A549 (cell line): ENCODE measurements around the gene BBLN. TPM values are rescaled to one million over a fixed set of nuclear protein-coding genes. Genes with fewer than 3 reads are reported as not detected.

Experiments used
- ATAC-seq, 2 experiments: fragments of 200-7000 bp in 1 of 2; fragments of >200 bp in 1 of 2; cut with Nextera tagmentation in 1 of 2; cut with Tn5 transposase in 1 of 2; 3 replicates each; pipeline versions ENCODE4 v1.8.0 to v1.9.1; 2018 to 2020; ENCODE audit warnings: mild to moderate bottlenecking in 1 of 2, moderate library complexity in 1 of 2
- CTCF ChIA-PET: fragments of 300-600 bp; sonication (Branson Sonifier 250); formaldehyde crosslinking; extraction: SDS; loops from one replicate; lab custom pipeline; 2021; ENCODE audit warnings: antibody characterized with exemption, inconsistent platforms; lab: Yijun Ruan, JAX
- POLR2A ChIA-PET: fragments of 350-600 bp; formaldehyde crosslinking; extraction: SDS; loops from one replicate; lab custom pipeline; 2021; ENCODE audit warnings: antibody characterized with exemption, inconsistent platforms; lab: Yijun Ruan, JAX
- DNase-seq, 2 experiments: peaks; one replicate each; pipeline versions ENCODE4 v3.0.0 to v3.0.0-alpha.2; 2011 to 2016; ENCODE audit warnings: low read depth in 1 of 2, low spot score in 1 of 2
- FAIRE-seq: peaks from 2 replicates; lab custom pipeline; 2011; peaks lifted over from hg19 to GRCh38; lab: Jason Lieb, UNC
- H3K27ac ChIP-seq, 2 experiments: fragments of >200 bp; sonication (Bioruptor Twin); formaldehyde crosslinking; 3 replicates each; pipeline ENCODE4 v1.5.1; 2016 to 2017
- H3K4me1 ChIP-seq: fragments of >200 bp; sonication (Bioruptor Twin); formaldehyde crosslinking; 3 replicates; pipeline ENCODE4 v1.6.1; 2016
- H3K4me2 ChIP-seq: fragments of >200 bp; sonication (Bioruptor Twin); formaldehyde crosslinking; 3 replicates; pipeline ENCODE4 v1.6.1; 2016
- H3K4me3 ChIP-seq: fragments of >200 bp; sonication (Bioruptor Twin); formaldehyde crosslinking; 3 replicates; pipeline ENCODE4 v1.5.1; 2016
- H3K9me3 ChIP-seq: fragments of >200 bp; sonication (Bioruptor Twin); formaldehyde crosslinking; 3 replicates; pipeline ENCODE4 v1.6.1; 2016
- ELK1 ChIP-seq: fragments of 150-350 bp; IDR thresholded peaks from 2 replicates; pipeline ENCODE4 v1.6.1; 2014; ENCODE audit warnings: low read depth, mild to moderate bottlenecking, low read length
- FOSL2 ChIP-seq, 2 experiments: fragments of 450-650 bp in 1 of 2; fragments of >200 bp in 1 of 2; sonication (Bioruptor Twin) in 1 of 2; formaldehyde crosslinking; IDR thresholded peaks; 2 replicates each; pipeline versions ENCODE4 v1.5.0 to v1.6.1; 2016 to 2020; ENCODE audit warnings: mild to moderate bottlenecking in 1 of 2, moderate library complexity in 1 of 2
- HOXA7 ChIP-seq: fragments of 250-450 bp; sonication (Bioruptor Pico); IDR thresholded peaks from 2 replicates; pipeline ENCODE4 v1.5.0; 2020; ENCODE audit warnings: mild to moderate bottlenecking, moderate library complexity
- MAFK ChIP-seq: fragments of 450-650 bp; IDR thresholded peaks from 2 replicates; pipeline ENCODE4 v1.6.1; 2014; ENCODE audit not compliant: partially characterized antibody
- MYC ChIP-seq: IDR thresholded peaks from 2 replicates; pipeline ENCODE4 v1.6.1; 2012; ENCODE audit warnings: mild to moderate bottlenecking, inconsistent platforms, low read length, improper control_type of control experiment, borderline replicate concordance
- RCOR1 ChIP-seq: fragments of 150-350 bp; IDR thresholded peaks from 2 replicates; pipeline ENCODE4 v1.6.1; 2014; ENCODE audit warnings: antibody characterized with exemption, low read length, low read depth
- RFX5 ChIP-seq: fragments of 450-650 bp; IDR thresholded peaks from 2 replicates; pipeline ENCODE4 v1.7.1; 2014; ENCODE audit warnings: antibody characterized with exemption, mild to moderate bottlenecking, moderate library complexity
- RNF2 ChIP-seq: fragments of 200-600 bp; sonication (generic); IDR thresholded peaks from 2 replicates; pipeline ENCODE4 v1.6.1; 2016; ENCODE audit warnings: low read depth, mild to moderate bottlenecking, antibody characterized with exemption, moderate library complexity, borderline replicate concordance
- ZFP36 ChIP-seq: fragments of 450-650 bp; IDR thresholded peaks from 2 replicates; pipeline ENCODE4 v1.6.1; 2014; ENCODE audit warnings: borderline replicate concordance; ENCODE audit not compliant: partially characterized antibody
- WGBS: methylation state at CpG from one replicate; pipeline ENCODE4 v1.1.6; 2017; ENCODE audit errors: missing lambda C conversion rate; 5-methylcytosine and 5-hydroxymethylcytosine counted together
- polyA plus RNA-seq, 4 experiments: library from polyadenylated mRNA; depleted of rRNA in 3 of 4; stranded (reverse); fragments of >200 nt; fragmentation: RNase III in 1 of 4; extraction: RNeasy Plus Mini Kit Qiagen cat#74134 plus additional on column Dnase treatment in 1 of 4; gene quantifications; 2 replicates in 3 of 4; 3 replicates in 1 of 4; pipeline ENCODE4 v1.2.3, GENCODE V29; 2011 to 2017
- TF ChIP-seq, protein P1 (sequence below): fragments of >200 bp; sonication (Bioruptor Twin); formaldehyde crosslinking; IDR thresholded peaks from 3 replicates; pipeline ENCODE4 v1.5.1; 2016
- TF ChIP-seq, protein P2 (sequence below): fragments of 250-450 bp; sonication (Bioruptor Pico); IDR thresholded peaks from 2 replicates; pipeline ENCODE4 v1.5.0; 2020; ENCODE audit warnings: low read depth, mild to moderate bottlenecking, moderate library complexity

The BBLN gene
- polyA plus RNA-seq, 2 of the 4 experiments (the other 2 are of a cell fraction), result 23.8 to 28.1 TPM

DNA sequence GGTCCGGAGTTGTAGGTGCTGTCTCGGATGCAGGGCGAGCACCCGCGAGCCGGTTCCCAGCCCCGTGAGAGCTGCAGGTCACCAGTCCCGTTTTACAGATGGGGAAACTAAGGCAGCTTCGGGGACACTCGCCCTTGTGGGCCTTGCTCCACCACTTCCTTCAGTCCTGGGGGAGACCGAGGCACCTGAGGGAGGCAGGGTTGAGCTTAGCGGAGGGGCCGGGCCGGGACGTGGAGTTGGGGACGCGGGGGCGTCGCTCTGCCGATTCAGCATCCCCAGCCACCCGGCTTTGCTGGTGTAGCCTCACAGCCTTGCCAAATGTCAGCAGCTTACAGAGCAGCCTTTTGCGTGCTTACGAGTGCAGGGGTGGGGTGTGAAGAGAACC, 530 bp downstream of the BBLN start:
- Histone ChIP-seq H3K27ac (peak overlapping the region; percentile 81 to 89), H3K9me3 (no peaks in the 10 kb centered on the region), H3K4me3 (peak overlapping the region; percentile 85), H3K4me1 (peaks cover 11% of the 10 kb centered on the region; the same call in 1 of the 3 replicates), H3K4me2 (peak overlapping the region; percentile 98)
- no peak for DNase-seq
- ChIA-PET CTCF (interaction anchor here (1.1 to 3.2 kb wide), 5 partner anchors 9 to 43 kb away, joined by 3 to 14 read pairs (median 4); no protein-coding TSS in a partner anchor), POLR2A (interaction anchor here (0.7 to 1.6 kb wide), 11 partner anchors 9 to 115 kb away, joined by 3 to 12 read pairs (median 4); partner anchors contain the start of genes GOLGA2 and SWI5)
- FAIRE-seq, result no peak
- 6% methylated on average over 23 of the region's 23 CpGs for WGBS
- ATAC-seq, result peak; percentile 1 to 33; a peak in 4 of 6 replicates
- TF ChIP-seq HOXA7 (CRISPR knock-in tag) (no peak), MAFK (peak; percentile 41)

- CTCF ChIA-PET, result interaction anchor here (0.9 to 3.2 kb wide), 9 partner anchors 9 to 44 kb away, joined by 3 to 14 read pairs (median 4); no protein-coding TSS in a partner anchor
These were observed 1.3 kb downstream of the BBLN start for GRCh38 chr9:128161215-128161902.

GRCh38 chr9:128162215-128163026, 2.4 kb downstream of the BBLN start:
- ChIA-PET POLR2A (interaction anchor here (0.9 kb wide), 2 partner anchors 31 to 34 kb away, joined by 3 to 4 read pairs; no protein-coding TSS in a partner anchor), CTCF (interaction anchor here (0.9 to 1.2 kb wide), 3 partner anchors 11 to 25 kb away, joined by 3 to 7 read pairs (median 3); no protein-coding TSS in a partner anchor)
- ATAC-seq (no peak), DNase-seq (no peak), FAIRE-seq (no peak)
- TF ChIP-seq ZFP36, result peak; percentile 82
- TF ChIP-seq MYC, result no peak
- no peak for TF ChIP-seq FOSL2 (IDR thresholded peaks at IDR 0.05)
- TF ChIP-seq FOSL2 (CRISPR knock-in tag; IDR thresholded peaks at IDR 0.05), result no peak
- Histone ChIP-seq H3K4me3 (no peak overlapping the region), H3K4me1 (peaks cover 11% of the 10 kb centered on the region; the same call in 1 of the 3 replicates), H3K27ac (no peak overlapping the region), H3K9me3 (no peaks in the 10 kb centered on the region), H3K4me2 (no peak overlapping the region)
- 80% methylated on average over 8 of the region's 10 CpGs for WGBS

More at GRCh38 chr9:128161215-128161902, 1.3 kb downstream of the BBLN start:
- Histone ChIP-seq H3K4me3 (no peak overlapping the region), H3K4me1 (peaks cover 11% of the 10 kb centered on the region; the same call in 1 of the 3 replicates), H3K4me2 (peak overlapping the region; percentile 98), H3K9me3 (no peaks in the 10 kb centered on the region), H3K27ac (no peak overlapping the region)
- TF ChIP-seq, protein P1, sequence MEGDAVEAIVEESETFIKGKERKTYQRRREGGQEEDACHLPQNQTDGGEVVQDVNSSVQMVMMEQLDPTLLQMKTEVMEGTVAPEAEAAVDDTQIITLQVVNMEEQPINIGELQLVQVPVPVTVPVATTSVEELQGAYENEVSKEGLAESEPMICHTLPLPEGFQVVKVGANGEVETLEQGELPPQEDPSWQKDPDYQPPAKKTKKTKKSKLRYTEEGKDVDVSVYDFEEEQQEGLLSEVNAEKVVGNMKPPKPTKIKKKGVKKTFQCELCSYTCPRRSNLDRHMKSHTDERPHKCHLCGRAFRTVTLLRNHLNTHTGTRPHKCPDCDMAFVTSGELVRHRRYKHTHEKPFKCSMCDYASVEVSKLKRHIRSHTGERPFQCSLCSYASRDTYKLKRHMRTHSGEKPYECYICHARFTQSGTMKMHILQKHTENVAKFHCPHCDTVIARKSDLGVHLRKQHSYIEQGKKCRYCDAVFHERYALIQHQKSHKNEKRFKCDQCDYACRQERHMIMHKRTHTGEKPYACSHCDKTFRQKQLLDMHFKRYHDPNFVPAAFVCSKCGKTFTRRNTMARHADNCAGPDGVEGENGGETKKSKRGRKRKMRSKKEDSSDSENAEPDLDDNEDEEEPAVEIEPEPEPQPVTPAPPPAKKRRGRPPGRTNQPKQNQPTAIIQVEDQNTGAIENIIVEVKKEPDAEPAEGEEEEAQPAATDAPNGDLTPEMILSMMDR, result no peak
- TF ChIP-seq RNF2 (no peak), ELK1 (no peak)
- WGBS, result 94% methylated on average over 13 of the region's 13 CpGs
- POLR2A ChIA-PET, result interaction anchor here (0.9 to 1.1 kb wide), 3 partner anchors 9 to 33 kb away, joined by 3 to 4 read pairs (median 3); no protein-coding TSS in a partner anchor
- DNase-seq (no peak), ATAC-seq (no peak), FAIRE-seq (no peak)

GRCh38 chr9:128163027-128163515, 3.0 kb downstream of the BBLN start:
- TF ChIP-seq RFX5 (no peak), RCOR1 (no peak)
- TF ChIP-seq, protein P2, sequence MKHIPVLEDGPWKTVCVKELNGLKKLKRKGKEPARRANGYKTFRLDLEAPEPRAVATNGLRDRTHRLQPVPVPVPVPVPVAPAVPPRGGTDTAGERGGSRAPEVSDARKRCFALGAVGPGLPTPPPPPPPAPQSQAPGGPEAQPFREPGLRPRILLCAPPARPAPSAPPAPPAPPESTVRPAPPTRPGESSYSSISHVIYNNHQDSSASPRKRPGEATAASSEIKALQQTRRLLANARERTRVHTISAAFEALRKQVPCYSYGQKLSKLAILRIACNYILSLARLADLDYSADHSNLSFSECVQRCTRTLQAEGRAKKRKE (CRISPR knock-in tag), result no peak
- TF ChIP-seq, protein P1, result no peak
- no peak overlapping the region for H3K27ac ChIP-seq
- no peaks in the 10 kb centered on the region for H3K9me3 ChIP-seq
- ChIA-PET CTCF (interaction anchor here (1.0 kb wide), 1 partner anchor 18 kb away, joined by 3 read pairs; no protein-coding TSS in a partner anchor), POLR2A (no interaction called here)
- no peak for ATAC-seq
- H3K4me3 ChIP-seq, result no peak overlapping the region
- DNase-seq, result no peak
- no peak for FAIRE-seq
- peaks cover 11% of the 10 kb centered on the region; the same call in 1 of the 3 replicates for H3K4me1 ChIP-seq
- 91% methylated on average over 6 of the region's 6 CpGs for WGBS
- H3K4me2 ChIP-seq, result no peak overlapping the region
